NCI-H82 treated with DMSO at 0.1 percent for 48 hours (cell line): ENCODE data around the gene VPS39.
"Not testable (repeated sequence)": the region's sequence is repeated elsewhere in the genome, so short reads cannot be mapped to it uniquely, and the experiment has no call there.

Experiments
- DNase-seq: peaks from one replicate; lab custom pipeline; 2025; ENCODE audit not compliant: unreplicated experiment; lab: John Stamatoyannopoulos, UW

Gene VPS39

GRCh38 chr15:42207674-42208579 lies at the start of gene VPS39:
VPS39 (minus strand) TSS chr15:42208304; CDS start chr15:42208153, 151 bp downstream.
- peak; percentile 68 for DNase-seq

GRCh38 chr15:42253300-42253699 lies 45.2 kb upstream of the VPS39 start:
- DNase-seq, result no peak

GRCh38 chr15:42240823-42241222 lies 32.7 kb upstream of the VPS39 start:
- DNase-seq, result no peak

GRCh38 chr15:42239528-42240182 lies 31.6 kb upstream of the VPS39 start:
- DNase-seq, result no peak

GRCh38 chr15:42233107-42233506 lies 25.0 kb upstream of the VPS39 start:
- DNase-seq, result no peak

GRCh38 chr15:42232606-42233005 lies 24.5 kb upstream of the VPS39 start:
- DNase-seq, result no peak

- no peak for DNase-seq
Measured at GRCh38 chr15:42231088-42231487, 23.0 kb upstream of the VPS39 start.

- not testable (repeated sequence) for DNase-seq
Measured at GRCh38 chr15:42228981-42229380, 20.9 kb upstream of the VPS39 start.

- no peak for DNase-seq
Measured at GRCh38 chr15:42228036-42228435, 19.9 kb upstream of the VPS39 start.

- no peak for DNase-seq
Measured at GRCh38 chr15:42226648-42227047, 18.5 kb upstream of the VPS39 start.

GRCh38 chr15:42220216-42220615 lies 12.1 kb upstream of the VPS39 start:
- no peak for DNase-seq

- no peak for DNase-seq
Measured at GRCh38 chr15:42218953-42219592, 11.0 kb upstream of the VPS39 start.

- no peak for DNase-seq
Measured at GRCh38 chr15:42217568-42217967, 9.5 kb upstream of the VPS39 start.

GRCh38 chr15:42215913-42216829 lies 8.1 kb upstream of the VPS39 start:
- DNase-seq, result peak; percentile 15

- no peak for DNase-seq
Measured at GRCh38 chr15:42214600-42214999, 6.5 kb upstream of the VPS39 start.

GRCh38 chr15:42213511-42213910 lies 5.4 kb upstream of the VPS39 start:
- no peak for DNase-seq

GRCh38 chr15:42210696-42211095 lies 2.6 kb upstream of the VPS39 start:
- no peak for DNase-seq

- DNase-seq, result peak; percentile 71
Measured at GRCh38 chr15:42206406-42206805, 1.7 kb downstream of the VPS39 start.

- DNase-seq, result no peak
Measured at GRCh38 chr15:42203891-42204290, 4.2 kb downstream of the VPS39 start.

GRCh38 chr15:42202653-42203052 lies 5.5 kb downstream of the VPS39 start:
- no peak for DNase-seq

- DNase-seq, result no peak
Measured at GRCh38 chr15:42201801-42202200, 6.3 kb downstream of the VPS39 start.
